Tibial nerve (tissue), 4 donors: ENCODE measurements around the gene TM4SF18. TPM values are rescaled to one million over a fixed set of nuclear protein-coding genes. Genes with fewer than 3 reads are reported as not detected.

Experiments used
- DNase-seq, 2 donors: peaks; one replicate each; pipeline ENCODE4 v3.0.0-alpha.2; 2019; ENCODE audit warnings: low spot score in 2 of 2
- H3K27ac ChIP-seq, 4 donors: fragments of 200-600 bp; sonication (generic) in 3 of 4; one replicate each; pipeline ENCODE4 v1.5.1; 2017 to 2019; ENCODE audit warnings: mild to moderate bottlenecking in 1 of 4
- H3K27me3 ChIP-seq, 2 donors: fragments of 200-600 bp; sonication (generic) in 1 of 2; one replicate each; pipeline versions ENCODE4 v1.5.1 to v1.6.0; 2017 to 2019
- H3K36me3 ChIP-seq, 3 donors: fragments of 200-600 bp; sonication (generic); one replicate each; pipeline ENCODE4 v1.5.1; 2018 to 2019
- H3K4me1 ChIP-seq, 4 donors: fragments of 200-600 bp; sonication (generic) in 3 of 4; one replicate each; pipeline ENCODE4 v1.5.1; 2017 to 2019
- H3K4me3 ChIP-seq, 4 donors: fragments of 200-600 bp; sonication (generic) in 3 of 4; one replicate each; pipeline ENCODE4 v1.5.1; 2017 to 2019; ENCODE audit warnings: mild to moderate bottlenecking in 1 of 4, moderate library complexity in 1 of 4
- H3K9me3 ChIP-seq, 4 donors: fragments of 200-600 bp; sonication (generic) in 3 of 4; one replicate each; pipeline ENCODE4 v1.5.1; 2017 to 2019
- EP300 ChIP-seq, 2 donors: sonication (generic); formaldehyde crosslinking; IDR thresholded peaks; one replicate each; pipeline ENCODE4 v1.6.1; 2017; ENCODE audit warnings: antibody characterized with exemption in 2 of 2, mild to moderate bottlenecking in 1 of 2
- POLR2A ChIP-seq, 2 donors: fragments of 450-650 bp; IDR thresholded peaks; one replicate each; pipeline ENCODE4 v1.6.1; 2017; ENCODE audit warnings: antibody characterized with exemption in 2 of 2, mild to moderate bottlenecking in 2 of 2, moderate library complexity in 2 of 2
- WGBS, 2 donors: methylation state at CpG; one replicate each; pipeline ENCODE4 v1.1.5; 2018; 5-methylcytosine and 5-hydroxymethylcytosine counted together
- total RNA-seq, 4 donors: library from RNA; depleted of rRNA; stranded (reverse); fragments of >200 nt; gene quantifications; one replicate each; pipeline ENCODE4 v1.1.0, GENCODE V29; 2016
- TF ChIP-seq, protein P1 (sequence below), 5 experiments: fragments of 200-600 bp in 3 of 5; fragments of 450-650 bp in 2 of 5; sonication (generic) in 3 of 5; IDR thresholded peaks; one replicate each; pipeline ENCODE4 v1.5.1; 2016 to 2019; ENCODE audit warnings: antibody characterized with exemption in 5 of 5, mild to moderate bottlenecking in 3 of 5, moderate library complexity in 2 of 5

The TM4SF18 gene
- total RNA-seq, 4 donors from 2014 or later = 1.5 to 12.7 (median 4.6) TPM

DNA sequence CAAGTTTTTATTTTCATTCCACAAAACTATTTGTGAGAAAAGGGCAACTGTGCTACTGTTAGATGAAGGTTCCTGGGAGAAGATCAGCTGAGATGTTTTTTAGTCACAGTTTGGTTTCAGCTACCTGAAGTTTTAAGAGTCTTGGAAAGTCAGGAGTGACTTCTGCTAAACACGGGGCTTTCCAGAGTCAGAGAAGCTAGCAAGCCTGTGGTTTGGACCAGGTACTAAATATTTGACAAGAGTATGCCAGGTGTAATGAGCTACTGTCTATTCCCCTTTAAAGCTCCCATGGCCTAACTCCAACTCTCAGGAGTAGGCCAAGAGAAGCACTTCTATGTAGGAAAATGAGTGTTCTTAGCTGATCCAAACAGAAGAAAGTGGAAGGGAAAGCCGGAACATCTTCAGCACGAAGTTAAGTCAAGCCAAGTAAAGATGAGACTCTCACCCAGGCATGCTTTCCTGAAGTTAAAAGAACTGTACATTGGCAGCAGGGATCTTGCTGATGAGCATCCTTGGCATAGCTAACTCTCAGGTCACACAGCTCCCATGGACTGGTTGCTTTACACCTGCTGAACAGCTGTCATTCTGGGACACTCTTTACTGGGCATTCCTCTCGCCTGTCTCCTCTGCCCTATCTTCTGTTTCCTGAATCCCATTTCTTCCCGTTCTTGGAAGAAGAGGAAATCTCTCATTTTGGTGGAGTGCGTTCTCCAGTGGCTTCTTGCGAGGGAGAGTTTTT lies 22.5 kb downstream of the TM4SF18 start:
- no peak for DNase-seq
- Histone ChIP-seq H3K9me3 (no peaks in the 10 kb centered on the region), H3K36me3 (no peaks in the 10 kb centered on the region), H3K27ac (no peak overlapping the region), H3K27me3 (no peaks in the 10 kb centered on the region), H3K4me1 (peaks cover 0 to 8% (median 3%) of the 10 kb centered on the region in 4 donors), H3K4me3 (no peak overlapping the region)
- TF ChIP-seq POLR2A (IDR thresholded peaks at IDR 0.05) (no peak), EP300 (IDR thresholded peaks at IDR 0.05) (no peak)
- TF ChIP-seq, protein P1, sequence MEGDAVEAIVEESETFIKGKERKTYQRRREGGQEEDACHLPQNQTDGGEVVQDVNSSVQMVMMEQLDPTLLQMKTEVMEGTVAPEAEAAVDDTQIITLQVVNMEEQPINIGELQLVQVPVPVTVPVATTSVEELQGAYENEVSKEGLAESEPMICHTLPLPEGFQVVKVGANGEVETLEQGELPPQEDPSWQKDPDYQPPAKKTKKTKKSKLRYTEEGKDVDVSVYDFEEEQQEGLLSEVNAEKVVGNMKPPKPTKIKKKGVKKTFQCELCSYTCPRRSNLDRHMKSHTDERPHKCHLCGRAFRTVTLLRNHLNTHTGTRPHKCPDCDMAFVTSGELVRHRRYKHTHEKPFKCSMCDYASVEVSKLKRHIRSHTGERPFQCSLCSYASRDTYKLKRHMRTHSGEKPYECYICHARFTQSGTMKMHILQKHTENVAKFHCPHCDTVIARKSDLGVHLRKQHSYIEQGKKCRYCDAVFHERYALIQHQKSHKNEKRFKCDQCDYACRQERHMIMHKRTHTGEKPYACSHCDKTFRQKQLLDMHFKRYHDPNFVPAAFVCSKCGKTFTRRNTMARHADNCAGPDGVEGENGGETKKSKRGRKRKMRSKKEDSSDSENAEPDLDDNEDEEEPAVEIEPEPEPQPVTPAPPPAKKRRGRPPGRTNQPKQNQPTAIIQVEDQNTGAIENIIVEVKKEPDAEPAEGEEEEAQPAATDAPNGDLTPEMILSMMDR (IDR thresholded peaks at IDR 0.05) = no peak
- 84 to 86% methylated on average over 7 of the region's 7 CpGs for WGBS, 2 donors

DNA sequence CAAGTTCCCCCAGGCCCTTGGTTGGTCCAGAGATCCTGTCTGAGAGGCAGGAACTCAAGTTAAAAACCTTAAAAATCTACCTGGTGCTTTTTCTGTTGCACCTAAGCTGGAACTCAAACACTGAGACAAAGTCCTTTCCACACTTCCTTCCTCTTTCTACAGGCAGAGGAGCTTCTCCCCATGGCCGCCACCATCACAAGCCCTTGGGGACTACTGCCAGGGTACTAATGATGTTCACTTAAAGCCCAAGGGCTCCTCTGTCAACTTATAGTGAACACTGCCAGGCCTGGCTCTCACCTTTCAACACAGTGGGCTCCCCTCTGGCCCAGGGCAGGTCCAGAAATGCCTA lies 26.0 kb downstream of the TM4SF18 start:
- no peak for DNase-seq
- Histone ChIP-seq H3K27me3 (no peaks in the 10 kb centered on the region), H3K27ac (no peak overlapping the region), H3K4me1 (no peaks in the 10 kb centered on the region), H3K36me3 (no peaks in the 10 kb centered on the region), H3K4me3 (no peak overlapping the region), H3K9me3 (no peaks in the 10 kb centered on the region)
- no peak for TF ChIP-seq EP300 (IDR thresholded peaks at IDR 0.05)
- TF ChIP-seq POLR2A (IDR thresholded peaks at IDR 0.05) = no peak
- TF ChIP-seq, protein P1 (IDR thresholded peaks at IDR 0.05) = no peak
- WGBS, 2 donors = 83 to 100% methylated on average over 1 of the region's 1 CpG

DNA sequence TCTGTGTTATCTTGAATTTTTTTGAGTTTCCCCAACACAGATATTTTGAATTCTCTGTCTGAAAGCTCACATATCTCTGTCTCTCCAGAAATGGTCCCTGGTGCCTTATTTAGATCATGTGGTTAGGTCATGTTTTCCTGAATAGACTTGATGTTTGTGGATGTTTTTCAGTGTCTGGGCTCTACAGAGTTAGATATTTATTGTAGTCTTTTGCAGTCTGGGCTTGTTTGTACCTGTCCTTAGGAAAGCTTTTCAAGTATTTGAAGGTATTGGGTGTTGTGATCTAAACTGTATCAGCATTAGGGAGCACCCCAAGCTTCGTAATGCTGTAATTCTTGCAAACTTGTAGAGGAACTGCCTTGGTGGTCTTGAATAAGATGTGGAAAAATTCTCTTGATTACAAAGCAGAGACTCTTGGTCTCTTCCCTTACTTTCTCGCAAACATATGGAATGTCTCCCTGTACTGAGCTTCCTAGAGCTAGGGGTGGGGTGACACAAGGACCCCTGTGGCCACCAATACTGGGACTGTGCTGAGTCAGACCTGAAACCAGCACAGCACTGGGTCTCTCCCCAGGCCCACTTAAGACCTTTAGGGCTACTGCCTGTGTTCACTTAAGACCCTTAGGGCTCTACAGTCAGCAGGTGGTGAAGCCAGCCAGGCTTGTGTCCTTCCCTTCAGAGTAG lies 26.5 kb downstream of the TM4SF18 start:
- Histone ChIP-seq H3K27me3 (no peaks in the 10 kb centered on the region), H3K4me3 (no peak overlapping the region), H3K27ac (no peak overlapping the region), H3K36me3 (no peaks in the 10 kb centered on the region), H3K9me3 (no peaks in the 10 kb centered on the region), H3K4me1 (no peaks in the 10 kb centered on the region)
- 91 to 96% methylated on average over 2 of the region's 2 CpGs for WGBS, 2 donors
- DNase-seq = no peak
- TF ChIP-seq, protein P1 (IDR thresholded peaks at IDR 0.05) = no peak
- TF ChIP-seq POLR2A (IDR thresholded peaks at IDR 0.05) = no peak
- no peak for TF ChIP-seq EP300 (IDR thresholded peaks at IDR 0.05)

- H3K27ac ChIP-seq = no peak overlapping the region
- H3K4me3 ChIP-seq = no peak overlapping the region
- no peaks in the 10 kb centered on the region for H3K9me3 ChIP-seq
- H3K4me1 ChIP-seq = peaks cover 0 to 5% (median 3%) of the 10 kb centered on the region in 4 donors
- TF ChIP-seq EP300 (IDR thresholded peaks at IDR 0.05) (no peak), POLR2A (IDR thresholded peaks at IDR 0.05) (no peak)
- TF ChIP-seq, protein P1 (IDR thresholded peaks at IDR 0.05) = no peak
- H3K27me3 ChIP-seq = no peaks in the 10 kb centered on the region
- WGBS, 2 donors = 96 to 99% methylated on average over 2 of the region's 2 CpGs
- H3K36me3 ChIP-seq = no peaks in the 10 kb centered on the region
- no peak for DNase-seq
These were observed 28.1 kb downstream of the TM4SF18 start for GRCh38 chr3:149305376-149305775.
